Measurements from ENCODE around the gene P2RY11.

P2RY11 gene

DNA sequence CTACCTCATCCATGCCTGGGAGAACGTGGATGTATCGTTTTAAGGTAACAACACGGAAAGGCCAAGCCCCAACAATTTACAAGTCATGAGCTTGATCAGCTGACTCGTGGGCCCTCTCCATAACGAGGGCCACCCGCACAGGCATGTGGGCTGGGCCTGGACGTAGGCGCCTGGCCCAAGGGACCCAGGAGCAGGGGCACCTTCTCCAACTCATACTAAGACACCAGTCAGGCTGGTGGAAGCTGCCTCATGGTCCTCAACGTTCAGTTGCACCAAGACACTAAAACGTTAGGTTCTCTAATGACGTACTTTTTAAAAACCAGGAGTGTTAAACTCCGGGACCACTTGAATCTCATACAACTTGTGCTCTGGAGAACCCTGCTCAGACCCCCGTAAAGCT is 30.0 kb downstream of the P2RY11 start:
- DNase-seq (ENCODE audit: low read depth in 2 of 2), result no peak

DNA sequence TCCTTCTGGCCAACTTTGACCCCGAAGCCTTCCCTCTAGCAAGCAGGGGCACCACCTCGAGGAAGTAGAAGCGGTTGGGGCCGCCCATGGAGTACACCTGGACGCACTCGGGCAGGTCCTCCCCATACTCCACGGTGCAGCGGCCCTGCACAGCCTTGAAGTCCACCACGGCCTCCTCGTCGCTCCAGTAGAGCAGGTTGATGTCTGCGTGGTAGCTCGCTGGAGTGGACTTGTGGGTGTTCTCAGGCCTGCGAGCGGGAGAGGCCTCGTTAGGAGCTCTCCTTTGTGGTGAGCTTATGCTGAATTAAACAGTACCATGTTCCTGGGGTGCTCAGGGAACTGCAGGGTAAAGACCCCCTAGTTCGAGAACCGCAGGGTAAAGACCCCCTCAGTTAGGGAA is 30.5 kb downstream of the P2RY11 start:
- DNase-seq (ENCODE audit: low read depth in 2 of 2), result no peak

DNA sequence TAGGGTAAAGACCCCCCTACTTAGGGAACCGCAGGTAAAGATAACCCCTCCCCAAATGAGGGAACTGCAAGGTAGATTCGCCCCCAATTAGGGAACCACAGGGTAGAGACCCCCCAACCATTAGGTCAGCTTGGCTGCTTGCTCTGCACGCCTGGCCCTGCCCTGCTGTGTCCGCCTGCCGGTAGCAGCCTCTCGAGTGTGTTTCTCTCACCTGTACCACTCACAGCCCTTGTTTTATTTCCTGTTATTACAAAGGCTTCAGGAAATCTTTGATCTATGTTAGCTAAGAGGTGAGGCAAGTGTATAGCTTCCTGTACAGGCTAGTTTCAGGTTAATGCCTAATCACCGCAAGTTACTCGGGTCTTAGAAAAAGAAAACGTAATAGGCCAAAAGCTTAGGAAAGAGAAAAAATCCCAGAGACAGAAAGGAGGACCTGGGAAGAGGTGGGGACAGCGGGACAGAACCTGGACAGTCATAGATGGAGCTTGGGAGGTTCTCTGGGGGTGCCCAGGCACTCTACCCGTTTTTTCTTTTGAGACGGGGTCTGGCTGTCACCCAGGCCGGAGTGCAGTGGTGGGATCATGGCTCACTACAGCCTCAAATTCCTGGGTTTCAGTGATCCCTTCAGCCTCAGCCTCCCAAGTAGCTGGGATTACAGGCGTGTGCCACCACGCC is 31.3 kb downstream of the P2RY11 start:
- no peak for DNase-seq (ENCODE audit: low read depth in 2 of 2)

DNA sequence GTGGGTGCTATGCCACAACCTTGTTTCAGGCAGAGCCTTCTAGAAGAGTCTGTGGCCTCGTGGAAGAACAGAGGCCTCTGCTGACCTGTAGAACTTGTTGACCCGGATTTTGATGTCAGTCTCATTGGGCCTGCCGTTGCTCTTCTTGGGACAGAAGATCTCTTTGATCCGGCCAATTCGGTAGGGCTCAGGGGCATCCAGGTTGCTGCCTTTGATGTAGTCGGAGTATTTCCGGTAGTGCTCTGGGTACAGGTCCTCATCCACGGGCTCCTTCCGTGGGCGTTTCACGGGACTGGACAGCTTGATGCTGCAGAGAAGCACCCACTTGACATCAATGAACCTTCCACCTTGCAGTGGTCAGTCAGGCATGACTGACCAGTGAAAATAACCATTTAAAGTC is 32.2 kb downstream of the P2RY11 start:
- DNase-seq (ENCODE audit: low read depth in 2 of 2), result no peak

DNA sequence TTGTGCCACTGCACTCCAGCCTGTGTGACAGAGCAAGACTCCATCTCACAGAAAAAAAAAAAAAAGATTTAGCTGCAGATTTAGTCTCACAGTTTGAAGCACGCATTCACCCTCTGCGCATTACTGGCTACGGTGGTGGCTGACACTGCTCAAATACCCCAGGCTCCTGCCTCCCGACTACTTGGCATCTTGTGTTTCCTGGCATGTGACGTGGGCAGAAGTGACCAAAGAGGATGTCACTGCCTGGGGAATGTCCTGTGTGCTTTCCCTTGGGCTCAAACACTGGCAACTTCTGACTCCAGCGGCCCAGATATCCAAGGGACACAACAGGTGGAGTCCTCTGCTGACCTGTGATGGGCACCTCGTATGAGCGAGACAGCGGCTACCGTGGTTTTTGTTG is 32.9 kb downstream of the P2RY11 start:
- DNase-seq (ENCODE audit: low read depth in 2 of 2), result no peak

DNA sequence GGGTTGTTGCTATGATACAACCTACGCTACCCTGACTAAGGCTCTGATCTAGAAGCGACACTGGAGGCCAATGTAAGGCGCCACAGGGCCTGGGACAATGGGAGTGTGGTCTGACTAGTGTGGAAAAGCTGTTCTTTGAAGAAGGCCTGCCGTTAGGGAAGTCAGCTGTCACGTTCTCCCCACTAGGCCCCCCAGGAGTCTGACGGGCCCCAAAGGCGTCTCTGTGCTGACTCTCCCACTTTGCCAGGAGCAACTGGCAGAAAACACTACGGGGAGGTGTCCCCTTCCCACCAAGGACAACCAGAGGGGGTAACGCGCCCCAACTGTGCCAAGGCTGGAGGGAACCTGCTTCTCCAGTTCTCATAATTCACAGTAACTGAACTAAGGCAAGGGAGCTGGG is 33.5 kb downstream of the P2RY11 start:
- no peak for DNase-seq (ENCODE audit: low read depth in 2 of 2)

DNA sequence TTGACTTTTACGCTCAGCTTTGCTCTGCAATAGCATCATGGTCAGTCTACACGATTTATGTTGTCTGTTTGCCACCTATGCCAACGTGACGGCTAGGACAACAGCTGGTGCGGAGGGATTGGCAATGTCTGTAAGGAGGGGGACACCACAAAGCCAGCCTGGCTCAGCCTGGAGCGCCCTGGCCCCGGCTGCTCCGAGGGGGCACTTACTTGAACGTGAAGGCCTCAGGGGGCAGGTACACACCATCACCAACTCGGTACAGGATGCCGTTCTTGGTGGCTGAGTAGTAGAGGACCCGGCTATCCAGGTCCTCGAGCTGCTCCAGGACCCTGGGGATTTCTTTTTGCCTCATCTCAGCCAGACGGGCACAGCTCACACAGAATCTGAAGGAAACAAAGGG is 34.6 kb downstream of the P2RY11 start:
- no peak for DNase-seq (ENCODE audit: low read depth in 2 of 2)

DNA sequence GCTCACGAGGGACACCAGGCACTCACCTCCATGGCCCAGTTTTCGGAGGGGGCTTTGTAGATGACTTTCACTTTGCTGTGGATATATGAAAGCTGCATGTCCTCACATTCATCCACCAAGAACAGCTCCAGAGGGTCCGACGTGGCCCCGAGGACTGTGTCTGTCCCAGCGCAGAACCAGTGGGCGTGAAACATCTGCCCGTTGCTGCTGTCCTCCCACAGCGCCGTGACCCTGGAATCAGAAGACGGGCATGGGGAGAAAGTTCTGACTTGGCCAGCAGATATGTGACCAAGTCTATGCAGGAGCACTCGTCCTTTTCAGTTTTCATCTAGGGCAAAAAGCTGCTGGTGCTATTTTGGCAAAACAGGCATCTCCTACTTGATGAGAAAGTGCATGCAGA is 37.9 kb downstream of the P2RY11 start:
- DNase-seq (ENCODE audit: low read depth in 2 of 2), result no peak

DNA sequence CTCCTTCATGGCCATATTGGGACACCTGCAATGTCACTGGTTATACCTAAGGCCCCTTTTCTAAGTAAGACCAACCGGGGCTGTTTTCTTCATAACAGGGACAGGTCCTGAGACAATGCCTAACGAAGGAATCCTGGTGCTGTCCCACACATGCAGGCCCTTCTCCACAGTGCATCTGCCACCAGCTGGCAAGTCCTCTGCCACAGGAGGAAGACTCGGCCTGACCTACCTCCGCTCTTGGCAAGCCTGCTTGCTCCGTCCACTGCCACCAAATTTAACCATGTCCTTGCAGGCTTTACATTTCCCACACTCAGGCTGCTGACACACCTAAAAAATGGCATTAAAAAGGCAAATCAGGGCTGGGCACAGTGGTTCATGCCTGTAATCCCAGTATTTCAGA is 40.0 kb downstream of the P2RY11 start:
- DNase-seq (ENCODE audit: low read depth in 2 of 2), result no peak

DNA sequence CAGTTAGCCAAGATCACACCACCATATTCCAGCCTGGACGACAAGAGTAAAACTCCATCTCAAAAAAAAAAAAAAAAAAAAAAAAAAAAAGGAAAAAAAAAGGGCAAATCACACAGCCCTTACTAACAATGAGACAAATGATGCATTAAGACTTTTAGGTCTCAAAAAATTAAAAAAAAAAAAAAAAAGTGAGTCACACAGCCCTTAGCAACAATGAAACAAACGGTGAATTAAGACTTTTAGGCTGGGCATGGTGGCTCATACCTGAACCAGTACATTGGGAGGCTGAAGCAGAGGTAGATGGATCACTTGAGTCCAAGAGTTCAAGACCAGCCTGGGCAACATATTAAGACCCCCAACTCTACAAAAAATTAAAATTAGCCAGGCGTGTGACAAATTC is 40.6 kb downstream of the P2RY11 start:
- DNase-seq (ENCODE audit: low read depth in 2 of 2), result no peak

DNA sequence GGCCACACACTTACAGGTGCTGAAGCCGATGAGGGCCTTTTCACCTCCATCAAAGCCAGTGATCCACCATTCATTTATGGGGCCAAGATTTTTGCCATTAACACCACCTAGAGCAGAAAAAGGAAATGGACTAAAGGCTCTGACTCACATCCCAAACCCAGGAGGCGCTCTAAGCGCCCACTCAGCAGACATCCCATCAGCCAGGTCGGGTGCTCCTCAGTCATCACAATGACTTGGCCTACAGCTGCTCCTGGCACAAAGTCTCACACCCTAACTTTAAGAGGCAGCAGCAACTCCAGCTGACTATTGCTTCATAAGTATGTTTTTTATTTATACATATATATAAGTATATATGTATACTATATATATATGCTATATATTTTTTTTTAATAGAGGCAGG is 44.3 kb downstream of the P2RY11 start:
- DNase-seq (ENCODE audit: low read depth in 2 of 2), result no peak

DNA sequence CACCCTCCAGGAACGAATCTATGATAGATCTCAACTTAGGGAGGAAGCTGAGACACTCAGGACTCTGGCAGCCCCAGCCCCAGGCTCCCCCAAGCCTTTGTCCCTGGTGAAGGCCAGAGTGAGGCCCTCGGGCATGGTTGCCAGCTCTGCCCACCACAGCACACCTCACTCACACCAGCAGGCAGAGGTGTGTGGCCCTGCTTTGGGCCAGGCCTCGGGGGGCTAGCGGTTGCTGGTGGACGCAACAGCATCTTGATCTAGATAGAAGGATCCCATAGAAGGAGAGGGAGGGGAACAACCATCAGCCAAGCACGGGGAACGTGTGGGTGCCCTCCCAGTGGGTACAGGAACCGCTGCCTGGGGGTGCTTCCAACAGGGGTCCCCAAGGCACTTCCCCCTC is 46.6 kb downstream of the P2RY11 start:
- no peak for DNase-seq (ENCODE audit: low read depth in 2 of 2)

DNA sequence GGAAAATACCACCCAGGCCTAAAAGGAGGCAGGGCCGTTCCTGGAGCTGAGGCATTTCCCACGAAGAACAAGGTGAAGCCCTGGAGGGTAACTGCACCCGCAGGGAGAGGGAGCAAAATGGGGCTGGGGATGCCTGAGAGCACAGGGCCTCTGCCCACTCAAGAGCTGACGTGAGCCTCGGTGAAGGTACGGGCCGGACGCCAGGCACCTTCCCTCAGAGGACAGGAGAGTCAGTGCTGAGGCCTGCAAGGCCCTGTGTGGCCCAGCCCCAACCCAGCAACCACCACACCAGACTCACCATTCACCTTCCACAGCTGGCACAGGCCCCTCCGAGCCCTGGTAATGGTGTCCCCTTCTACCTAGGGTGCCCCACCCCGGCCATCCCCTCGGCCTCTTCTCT is 47.0 kb downstream of the P2RY11 start:
- DNase-seq (ENCODE audit: low read depth in 2 of 2), result no peak

DNA sequence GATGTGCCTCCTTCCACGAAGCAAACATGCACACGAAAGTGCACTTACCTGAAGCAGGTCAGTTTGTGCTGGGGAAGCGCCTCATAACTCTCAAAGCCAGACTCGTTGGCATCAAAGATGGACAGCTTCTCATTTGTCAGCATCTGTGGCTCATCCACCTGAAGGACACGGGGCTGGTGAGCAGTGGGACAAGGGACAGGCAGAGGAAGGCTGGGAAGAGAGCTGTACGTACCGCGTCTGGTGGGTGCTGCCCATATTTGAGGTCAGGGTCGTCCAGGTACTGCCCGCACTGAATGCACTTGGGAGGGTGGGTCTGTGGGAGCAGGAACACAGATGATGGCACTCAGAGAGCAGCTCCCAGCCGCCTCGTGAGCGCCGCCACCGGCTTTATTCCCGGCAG is 48.1 kb downstream of the P2RY11 start:
- DNase-seq (ENCODE audit: low read depth in 2 of 2), result no peak

DNA sequence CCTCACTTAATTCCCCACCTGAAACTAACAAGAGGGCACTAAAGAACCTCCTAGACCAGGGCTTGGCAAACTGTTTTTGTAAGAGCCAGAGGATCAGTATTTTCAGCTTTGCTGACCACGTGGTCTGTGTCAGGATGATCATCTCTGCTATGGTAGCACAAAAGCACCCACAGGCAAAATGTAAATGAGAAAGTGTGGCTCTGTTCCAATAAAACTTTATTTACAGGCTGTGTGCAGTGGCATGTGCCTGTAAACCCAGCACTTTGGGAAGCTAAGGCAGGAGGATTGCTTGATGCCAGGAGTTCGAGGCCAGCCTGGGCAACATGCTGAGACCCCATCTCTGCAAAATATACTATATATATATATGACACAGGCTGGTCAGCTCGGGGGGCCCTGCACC is 52.0 kb downstream of the P2RY11 start:
- no peak for DNase-seq (ENCODE audit: low read depth in 2 of 2)
